Muscle of arm (tissue), 12 donors: ENCODE results near the gene AP4S1. TPM values are rescaled to one million over a fixed set of nuclear protein-coding genes. Genes with fewer than 3 reads are reported as not detected.
"Not testable (repeated sequence)": the region's sequence is repeated elsewhere in the genome, so short reads cannot be mapped to it uniquely, and the experiment has no call there.

Source experiments
- DNase-seq: peaks from one replicate; pipeline ENCODE4 v3.0.0-alpha.2; 2013
- polyA plus RNA-seq, 12 donors: library from polyadenylated mRNA; unstranded; fragments of 120-200 nt; gene quantifications; one replicate each; pipeline ENCODE4 v1.2.1, GENCODE V29; 2013; ENCODE audit not compliant: insufficient read length in 12 of 12

The AP4S1 gene
- polyA plus RNA-seq, 12 donors = 9.4 to 20.8 (median 15.1) TPM; not detected in 1

DNA sequence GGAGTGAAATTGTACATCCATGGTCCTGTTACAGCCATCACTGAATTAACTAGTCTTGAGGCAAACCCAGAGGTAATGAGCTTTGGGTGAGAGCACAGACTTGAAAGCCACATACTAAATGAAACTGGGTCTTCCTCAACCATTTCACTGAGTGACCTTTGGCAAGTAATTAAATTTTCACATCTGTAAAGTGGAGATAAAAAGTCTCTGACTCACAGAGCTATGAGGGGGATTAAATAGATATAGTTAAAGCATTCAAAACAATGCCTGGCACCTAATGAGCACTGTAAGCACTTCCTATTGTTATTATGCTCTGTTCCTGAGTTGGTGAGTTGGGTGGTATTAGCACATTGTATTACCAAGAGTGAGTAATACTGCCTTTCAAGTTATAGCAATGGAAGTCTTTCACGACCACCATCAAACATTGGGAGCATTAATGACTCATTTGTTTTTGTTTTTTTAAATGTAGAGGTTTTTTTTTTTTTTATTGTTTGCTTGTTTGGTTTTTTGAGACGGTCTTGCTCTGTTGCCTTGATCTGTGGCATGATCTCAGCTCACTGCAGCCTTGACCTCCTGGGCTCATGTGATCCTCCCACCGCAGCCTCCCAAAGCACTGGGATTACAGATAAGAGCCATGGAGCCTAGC is 13.2 kb downstream of the AP4S1 start:
- no peak for DNase-seq

DNA sequence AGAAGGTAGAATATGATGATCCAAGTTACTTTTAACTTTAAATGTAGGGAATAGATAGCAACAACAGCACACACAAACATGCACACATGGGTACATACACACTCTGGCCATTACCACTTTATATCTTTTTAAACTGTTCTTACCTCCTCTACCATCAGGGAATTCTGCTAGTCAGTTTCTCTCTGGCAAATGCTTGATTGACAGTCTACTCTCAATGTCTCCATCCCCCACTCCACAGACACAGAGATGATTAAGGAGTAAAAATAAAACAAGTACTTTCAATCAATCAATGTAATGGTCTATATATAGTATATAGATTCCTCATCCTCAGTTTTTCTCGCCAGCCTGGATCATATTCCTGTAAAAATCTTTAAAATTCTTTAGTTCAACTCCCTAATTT is 16.9 kb downstream of the AP4S1 start:
- DNase-seq = no peak

DNA sequence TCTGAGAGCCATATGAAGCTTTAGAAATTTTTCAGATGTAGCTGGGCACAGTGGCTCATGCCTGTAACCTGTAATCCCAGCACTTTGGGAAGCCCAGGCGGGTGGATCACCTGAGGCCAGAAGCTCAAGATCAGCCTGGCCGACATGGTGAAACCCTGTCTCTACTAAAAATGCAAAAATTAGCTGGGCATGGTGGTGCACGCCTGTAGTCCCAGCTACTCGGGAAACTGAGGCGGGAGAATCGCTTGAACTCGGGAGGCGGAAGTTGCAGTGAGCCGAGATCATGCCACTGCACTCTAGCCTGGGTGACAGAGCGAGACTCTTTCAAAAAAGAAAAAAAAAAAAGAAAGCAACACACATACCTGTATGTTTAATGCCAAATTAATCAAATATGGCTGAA is 17.4 kb downstream of the AP4S1 start:
- not testable (repeated sequence) for DNase-seq

DNA sequence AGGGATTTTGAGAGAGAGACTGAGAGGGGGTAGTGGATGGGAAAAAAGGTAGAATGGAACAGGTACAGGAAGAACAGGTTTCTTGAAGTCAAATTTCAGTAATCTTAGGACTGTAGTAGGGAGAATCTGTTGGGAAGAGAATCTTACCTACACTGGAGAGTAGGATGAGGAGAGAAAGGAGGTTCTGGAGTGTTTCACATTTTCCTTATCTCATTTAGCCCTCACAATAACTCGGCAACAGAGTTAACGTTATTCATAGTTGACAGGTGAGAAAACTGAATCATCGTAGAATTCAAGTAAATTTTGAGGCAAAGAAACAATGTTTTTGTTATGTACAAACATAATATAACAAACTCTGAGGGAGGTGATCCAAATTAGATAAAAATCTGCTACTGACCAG is 17.9 kb downstream of the AP4S1 start:
- DNase-seq = no peak

DNA sequence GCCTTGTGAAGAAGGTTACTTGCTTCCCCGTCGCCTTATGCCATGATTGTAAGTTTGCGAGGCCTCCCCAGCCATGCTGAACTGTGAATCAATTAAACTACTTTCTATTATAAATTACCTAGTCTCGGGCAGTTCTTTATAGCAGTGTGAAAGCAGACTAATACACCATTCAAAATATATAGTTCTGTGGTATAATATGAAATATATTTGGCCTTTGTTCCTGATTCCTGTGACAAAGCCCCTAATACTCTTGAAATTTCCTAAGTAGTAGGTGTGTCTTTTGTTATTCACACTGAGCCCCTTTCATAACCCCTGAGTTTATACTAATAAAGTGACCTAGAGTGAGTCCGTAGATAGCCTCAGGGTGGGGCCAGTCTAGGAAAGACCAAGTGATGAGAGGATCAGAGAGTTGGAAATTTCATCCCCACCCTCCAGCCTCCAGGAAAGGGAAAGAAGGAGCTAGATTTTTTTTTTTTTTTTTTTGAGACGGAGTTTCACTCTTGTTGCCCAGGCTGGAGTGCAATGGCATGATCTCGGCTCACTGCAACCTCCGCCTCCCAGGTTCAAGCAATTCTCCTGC is 20.1 kb downstream of the AP4S1 start:
- no peak for DNase-seq

DNA sequence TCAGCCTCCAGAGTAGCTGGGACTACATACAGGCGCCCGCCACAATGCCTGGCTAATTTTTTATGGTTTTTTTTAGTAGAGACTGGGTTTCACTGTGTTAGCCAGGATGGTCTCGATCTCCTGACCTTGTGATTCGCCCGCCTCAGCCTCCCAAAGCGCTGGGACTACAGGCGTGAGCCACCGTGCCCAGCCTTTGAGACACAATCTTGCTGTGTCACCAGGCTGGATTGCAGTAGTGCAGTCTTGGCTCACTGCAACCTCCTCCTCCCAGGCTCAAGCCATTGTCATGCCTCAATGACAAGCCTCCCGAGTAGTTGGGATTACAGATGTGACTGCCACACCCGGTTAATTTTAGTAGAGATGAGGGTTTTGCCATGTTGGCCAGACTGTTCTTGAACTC is 22.1 kb downstream of the AP4S1 start:
- DNase-seq = no peak

DNA sequence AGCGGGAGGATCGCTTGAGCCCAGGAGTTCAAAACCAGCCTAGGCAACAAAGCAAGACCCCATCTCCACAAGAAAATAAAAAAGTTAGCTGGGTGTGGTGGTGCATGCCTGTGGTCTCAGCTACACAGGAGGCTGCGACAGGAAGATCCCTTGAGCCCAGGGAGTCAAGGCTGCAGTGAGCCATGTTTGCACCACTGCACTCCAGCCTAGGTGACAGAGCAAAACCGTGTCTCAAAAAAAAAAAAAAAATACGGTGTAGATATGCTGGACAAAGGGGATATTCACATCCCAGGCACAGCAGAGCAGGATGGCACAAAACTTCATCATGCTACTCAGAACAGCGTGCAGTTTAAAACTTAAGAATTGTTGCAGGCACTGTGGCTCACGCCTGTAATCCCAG is 25.6 kb downstream of the AP4S1 start:
- DNase-seq = no peak

DNA sequence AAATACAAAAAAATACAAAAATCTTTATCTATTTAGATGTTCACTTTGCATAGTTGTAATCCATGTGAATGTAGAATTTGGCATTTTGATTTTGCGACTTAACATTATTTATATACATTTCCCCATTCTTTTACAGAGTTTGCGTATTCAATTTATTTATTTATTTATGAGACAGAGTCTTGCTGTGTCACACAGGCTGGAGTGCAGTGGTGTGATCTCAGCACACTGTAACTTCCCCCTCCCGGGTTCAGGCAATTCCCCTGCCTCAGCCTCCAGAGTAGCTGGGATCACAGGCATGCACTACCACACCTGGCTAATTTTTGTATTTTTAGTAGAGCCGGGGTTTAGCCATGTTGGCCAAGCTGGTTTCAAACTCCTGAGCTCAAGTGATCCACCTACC is 26.1 kb downstream of the AP4S1 start:
- no peak for DNase-seq

DNA sequence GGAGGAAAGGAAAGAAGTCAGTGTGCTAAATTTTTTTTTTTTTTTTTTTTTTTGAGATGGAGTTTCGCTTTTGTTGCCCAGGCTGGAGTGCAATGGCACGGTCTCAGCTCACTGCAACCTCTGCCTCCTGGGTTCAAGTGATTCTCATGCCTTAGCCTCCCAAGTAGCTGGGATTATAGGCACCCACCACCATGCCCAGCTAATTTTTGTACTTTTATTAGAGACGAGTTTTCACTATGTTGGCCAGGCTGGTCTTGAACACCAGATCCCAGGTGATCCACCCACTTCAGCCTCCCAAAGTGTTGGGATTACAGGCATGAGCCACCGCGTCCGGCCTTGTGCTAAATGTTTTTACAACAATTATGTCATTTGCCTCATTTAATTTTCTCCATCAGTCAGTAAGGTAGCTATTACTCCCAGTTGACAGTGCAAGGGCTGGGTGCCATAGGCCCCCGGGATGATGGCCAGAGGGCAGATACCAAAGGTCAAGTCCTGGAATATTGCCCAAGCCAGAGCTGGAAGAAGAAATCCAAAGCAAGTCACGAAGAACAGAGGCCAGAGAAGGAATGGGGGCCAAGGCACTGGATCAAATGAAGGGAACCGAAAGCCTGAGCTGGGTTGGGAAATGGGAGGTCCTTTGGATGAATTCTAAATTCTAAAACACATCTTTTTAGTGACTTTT is 27.6 kb downstream of the AP4S1 start:
- DNase-seq = peak; percentile 21

DNA sequence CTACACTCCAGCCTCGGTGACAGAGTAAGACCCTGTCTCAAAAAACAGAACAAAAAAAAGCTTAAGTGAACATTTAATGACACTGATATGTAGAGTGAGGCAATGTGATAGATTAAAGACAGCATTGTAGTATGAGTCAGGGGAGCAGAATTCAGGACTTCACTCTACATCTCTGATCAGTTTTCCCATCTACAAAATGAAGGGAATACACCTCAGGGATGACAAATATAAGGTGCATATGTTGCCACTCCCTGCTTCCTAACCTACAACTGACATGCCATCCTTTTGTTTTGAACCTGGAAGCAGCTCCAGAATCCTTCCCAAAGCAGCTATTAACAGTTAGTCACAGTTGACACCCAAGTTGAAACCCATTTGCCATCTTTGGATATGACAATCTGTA is 31.6 kb downstream of the AP4S1 start:
- no peak for DNase-seq

DNA sequence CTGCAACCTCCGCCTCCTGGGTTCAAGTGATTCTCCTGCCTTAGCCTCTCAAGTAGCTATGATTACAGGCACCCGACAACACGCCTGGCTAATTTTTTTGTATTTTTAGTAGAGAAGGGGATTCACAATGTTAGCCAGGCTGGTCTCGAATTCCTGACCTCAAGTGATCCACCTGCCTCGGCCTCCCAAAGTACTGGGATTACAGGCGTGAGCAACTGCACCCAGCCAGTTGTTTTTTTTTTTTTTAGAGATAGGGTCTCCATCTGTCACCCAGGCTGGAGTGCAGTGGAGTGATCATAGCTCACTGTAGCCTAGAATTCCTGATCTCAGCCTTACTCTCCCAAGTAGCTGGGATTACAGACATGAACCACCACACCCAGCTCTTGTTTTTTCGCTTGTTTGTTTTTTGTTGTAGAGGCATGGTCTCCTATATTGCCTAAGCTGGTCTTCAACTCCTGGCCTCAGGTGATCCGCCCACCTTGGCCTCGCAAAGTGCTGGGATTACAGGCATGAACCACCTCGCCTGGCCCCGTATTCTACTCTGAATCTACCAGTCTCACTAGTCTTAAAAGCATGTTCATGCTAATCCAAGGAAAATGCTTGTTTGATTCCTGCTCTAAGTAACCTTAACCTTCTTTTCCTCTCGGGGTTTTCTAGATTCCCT is 32.4 kb downstream of the AP4S1 start:
- DNase-seq = no peak

DNA sequence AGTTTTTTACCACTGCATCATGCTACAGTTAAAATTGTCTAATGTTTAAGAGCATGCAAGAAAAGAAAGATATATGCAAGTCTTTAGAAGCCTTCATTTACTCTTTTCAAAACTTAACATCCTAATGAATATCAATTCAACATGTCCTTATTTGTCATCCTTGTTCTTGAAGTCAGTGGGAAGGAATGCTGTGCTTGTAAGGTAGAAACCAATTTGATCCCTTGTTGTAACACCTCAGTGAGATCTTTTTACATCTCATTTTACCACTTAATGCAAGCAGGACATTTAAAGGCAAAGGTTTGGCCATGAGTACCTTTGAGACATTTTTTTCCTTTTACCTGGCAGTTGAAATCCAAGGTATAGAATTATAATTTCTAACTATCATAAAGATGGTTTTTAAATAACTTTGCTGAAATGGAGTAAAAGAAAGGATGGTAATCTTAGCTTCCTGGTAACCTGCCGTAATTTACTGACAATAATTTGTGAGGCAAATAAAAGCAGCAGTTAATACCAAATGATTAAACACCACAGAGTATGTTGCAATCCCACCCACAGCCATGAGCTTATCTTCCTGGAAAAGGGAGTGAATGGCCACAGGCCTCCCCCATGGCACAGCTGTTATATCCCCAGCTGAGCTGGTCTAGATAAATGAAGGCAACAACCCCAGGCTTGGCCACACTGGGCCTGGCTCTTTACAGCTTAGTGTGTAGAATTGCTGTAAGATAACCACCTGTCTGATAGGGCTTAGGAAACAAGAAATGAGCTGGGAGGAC is 33.9 kb downstream of the AP4S1 start:
- DNase-seq = no peak

DNA sequence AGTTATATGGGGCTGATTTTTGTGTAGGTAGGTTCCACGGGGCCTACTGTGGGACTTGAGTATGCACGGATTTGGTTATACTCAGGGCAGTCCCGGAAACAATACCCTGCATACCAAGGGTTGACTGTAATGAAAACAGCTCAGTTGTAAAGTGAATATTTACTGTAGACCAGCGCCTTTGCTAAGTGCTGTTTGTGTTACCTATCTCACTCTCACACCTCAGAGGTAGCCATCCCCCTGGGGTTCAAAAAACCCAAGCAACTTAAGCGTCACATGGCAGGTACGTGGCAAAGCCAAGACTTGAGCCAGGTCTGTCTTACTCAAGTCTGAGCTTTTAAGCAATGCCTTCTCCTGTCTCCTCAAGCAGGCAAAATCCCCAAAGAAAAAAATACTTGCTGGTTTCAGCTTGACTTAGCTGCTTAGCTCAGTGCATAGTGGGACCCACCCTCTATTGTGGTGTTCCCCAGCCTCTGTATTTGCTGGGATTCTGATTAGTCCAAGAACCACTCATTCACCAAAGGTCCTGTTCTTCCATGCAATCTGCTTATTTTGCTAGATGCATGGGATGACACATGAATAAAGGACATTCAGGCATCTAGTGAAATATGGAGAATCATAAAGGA is 34.9 kb downstream of the AP4S1 start:
- DNase-seq = no peak

DNA sequence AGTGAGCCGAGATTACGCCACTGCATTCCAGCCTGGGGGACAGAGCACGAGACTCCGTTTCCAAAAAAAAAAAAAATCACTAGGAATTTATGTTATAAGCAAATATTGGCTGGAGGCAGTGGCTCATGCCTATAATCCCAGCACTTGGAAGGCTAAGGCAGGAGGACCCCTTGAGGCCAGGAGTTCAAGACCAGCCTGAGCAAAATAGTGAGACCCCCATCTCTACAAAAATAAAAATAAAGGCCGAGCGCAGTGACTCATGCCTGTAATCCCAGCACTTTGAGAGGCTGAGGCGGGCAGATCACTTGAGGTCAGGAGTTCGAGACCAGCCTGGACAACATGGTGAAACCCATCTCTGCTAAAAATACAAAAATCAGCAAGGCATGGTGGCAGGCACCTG is 37.5 kb downstream of the AP4S1 start:
- DNase-seq = not testable (repeated sequence)

DNA sequence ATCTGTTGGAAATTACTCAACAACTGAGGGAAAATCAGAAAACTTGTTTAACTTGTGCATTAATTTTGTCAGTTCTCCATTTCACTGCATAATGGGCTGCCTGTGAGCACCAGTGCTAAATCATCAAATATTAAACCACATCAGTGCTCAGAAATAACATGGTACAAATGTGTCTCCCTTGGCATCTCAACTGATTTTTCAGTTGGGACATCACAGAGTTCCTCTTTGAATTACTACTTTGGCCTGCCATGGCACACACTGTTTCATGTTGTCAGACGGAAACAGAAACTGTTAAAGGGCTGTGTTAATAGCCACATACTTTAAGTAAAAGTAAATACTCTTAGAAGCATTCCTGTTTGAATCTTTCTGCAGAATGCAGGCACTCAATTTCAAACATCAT is 42.8 kb downstream of the AP4S1 start:
- DNase-seq = no peak

DNA sequence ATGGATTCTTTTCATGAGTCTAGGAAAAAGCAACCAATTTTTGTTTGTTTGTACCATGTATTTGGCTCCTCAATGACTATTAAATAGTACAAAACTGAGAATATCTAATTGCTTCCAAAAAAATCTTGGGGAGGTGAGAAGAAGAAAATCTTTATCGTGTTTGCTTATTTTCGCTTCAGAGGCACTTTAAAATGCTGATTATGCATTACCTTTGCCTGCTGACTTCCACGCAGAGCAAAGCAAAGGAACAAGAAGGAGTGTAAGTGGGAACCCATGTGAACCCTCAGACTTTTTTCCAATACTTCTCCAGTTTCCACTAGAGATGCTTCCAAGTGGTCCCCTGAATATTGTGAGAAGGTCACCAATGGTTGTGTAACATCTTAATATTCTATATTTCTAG is 43.9 kb downstream of the AP4S1 start:
- no peak for DNase-seq

DNA sequence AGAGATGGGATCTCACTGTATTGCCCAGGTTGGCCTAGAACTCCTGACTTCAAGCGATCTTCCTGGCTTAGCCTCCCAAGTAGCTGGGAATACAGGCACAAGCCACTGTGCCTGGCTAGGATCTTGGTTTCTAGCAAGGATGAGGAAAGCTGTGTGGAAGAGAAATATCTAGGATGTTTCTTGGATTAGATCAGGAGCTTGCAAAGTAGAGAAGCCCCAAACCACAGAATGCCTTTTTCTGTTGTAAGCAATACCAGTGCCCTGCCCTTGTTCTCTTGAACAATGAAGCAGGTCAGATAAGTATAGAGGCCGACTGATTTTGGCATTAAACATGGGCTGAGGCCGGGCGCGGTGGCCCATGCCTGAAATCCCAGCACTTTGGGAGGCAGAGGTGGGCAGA is 45.0 kb downstream of the AP4S1 start:
- DNase-seq = no peak

DNA sequence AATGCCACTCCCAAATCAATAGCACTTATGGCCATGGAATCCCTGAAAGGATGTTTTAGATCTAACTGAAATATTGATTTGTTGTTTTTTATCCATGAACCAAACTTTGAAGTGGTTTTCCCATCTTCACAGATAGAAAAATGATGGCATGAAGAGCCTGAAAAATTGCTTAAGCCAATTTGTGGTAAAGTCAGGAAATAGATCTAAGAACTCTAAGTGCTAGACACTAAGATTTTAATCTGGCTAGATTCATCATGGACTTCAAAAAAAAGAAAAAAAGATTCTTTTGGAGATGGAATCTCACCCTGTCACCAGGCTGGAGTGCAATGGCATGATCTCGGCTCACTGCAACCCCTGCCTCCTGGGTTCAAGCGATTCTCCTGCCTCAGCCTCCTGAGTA is 45.7 kb downstream of the AP4S1 start:
- DNase-seq = no peak

DNA sequence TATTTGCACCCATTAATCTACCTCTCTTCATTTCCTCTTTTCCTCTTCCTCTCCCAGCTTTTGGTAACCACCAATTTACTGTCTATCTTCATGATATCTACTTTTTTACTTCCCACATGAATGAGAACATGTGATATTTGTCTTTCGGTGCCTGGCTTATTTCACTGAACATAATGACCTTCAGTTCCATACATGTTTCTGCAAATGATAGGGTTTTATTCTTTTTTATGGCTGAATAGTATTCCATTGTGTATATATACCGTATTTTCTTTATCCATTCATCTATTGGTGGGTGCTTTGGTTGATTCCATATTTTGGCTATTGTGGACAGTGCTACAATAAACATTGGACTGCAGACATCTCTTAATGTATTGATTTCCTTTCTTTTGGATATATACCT is 49.7 kb downstream of the AP4S1 start:
- DNase-seq = no peak

DNA sequence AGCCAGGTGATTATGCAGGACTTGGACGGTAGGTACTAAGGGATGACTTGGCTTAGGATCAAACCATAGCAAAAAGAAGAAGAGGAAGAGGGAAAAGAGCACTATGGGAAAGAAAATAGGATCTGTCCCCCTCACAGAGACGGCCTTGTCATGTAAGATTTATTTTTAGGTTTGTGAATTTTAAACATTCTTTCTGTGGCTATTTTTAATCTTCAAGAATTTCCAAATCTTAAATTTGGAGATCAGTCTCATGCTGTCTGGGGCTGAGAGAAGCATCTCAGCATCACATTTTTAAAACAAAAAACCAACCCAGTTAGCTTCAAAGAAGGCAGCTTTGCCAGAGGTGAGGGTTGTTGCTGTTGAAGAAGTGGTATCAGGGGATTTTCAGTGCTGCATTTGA is 53.3 kb downstream of the AP4S1 start:
- no peak for DNase-seq

DNA sequence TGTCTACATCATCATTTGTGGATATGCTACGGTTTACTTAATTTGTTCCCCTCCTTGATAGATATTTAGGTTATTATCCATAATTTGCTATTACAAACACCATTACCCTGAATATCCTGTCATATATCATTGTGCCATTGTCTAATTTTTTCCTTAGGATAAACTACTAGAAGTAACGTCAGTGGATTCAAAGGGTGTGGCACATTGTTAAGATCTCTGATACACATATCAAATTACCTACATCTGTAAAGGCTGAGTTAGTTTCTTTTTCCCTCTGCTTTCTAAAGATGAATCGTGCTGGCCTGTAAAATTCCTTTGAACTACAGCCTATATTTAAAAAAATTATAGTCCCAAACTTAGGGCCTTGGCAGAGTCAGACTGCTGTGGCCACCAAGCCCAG is 54.6 kb downstream of the AP4S1 start:
- DNase-seq = no peak

DNA sequence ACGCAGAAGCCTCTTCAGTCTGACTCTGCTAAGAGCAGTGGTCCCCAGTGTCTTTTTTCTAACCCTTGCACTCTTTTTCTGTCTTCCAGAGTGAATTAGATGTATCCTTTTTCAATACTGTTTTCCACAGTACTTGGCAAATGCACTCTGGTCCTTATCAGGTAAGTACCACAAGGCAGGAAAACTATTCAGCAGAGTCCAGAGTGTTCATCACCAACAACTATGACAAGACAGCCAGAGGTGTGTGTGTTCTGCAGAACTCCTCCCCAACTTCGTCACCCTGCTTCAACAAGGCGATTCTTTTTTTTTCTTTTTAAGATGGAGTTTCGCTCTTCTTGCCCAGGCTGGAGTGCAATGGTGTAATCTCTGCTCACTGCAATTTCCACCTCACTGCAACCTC is 55.0 kb downstream of the AP4S1 start:
- DNase-seq = no peak
